Amniotic epithelial cell (primary cell): ENCODE measurements around the gene OOSP2.
"Not testable (repeated sequence)": the region's sequence is repeated elsewhere in the genome, so short reads cannot be mapped to it uniquely, and the experiment has no call there.

Experiments used
- DNase-seq: peaks from one replicate; pipeline ENCODE4 v3.0.0-alpha.2; 2010; ENCODE audit warnings: low read depth

Gene OOSP2, protein sequence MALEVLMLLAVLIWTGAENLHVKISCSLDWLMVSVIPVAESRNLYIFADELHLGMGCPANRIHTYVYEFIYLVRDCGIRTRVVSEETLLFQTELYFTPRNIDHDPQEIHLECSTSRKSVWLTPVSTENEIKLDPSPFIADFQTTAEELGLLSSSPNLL

DNA sequence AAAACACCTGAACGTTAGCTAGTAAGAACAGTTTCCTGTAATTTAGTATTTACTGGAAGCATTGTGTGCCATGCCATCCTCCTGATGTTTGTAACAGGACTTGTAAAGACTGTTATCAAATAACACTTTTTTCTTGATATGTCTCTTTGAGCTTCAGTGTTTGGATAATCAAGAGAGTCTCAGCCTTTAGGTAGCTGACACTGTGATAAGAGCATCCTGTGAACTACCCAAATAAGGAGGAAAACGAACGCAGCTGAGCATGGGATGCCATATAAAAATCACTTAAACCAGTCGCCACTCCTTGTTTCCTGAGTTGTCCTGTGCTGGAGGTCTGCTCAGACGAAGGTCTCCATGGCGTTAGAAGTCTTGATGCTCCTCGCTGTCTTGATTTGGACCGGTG, at the start of gene OOSP2:
Gene OOSP2 (plus strand): TSS at position 301 of the 400 bp plus-strand sequence. CDS start 51 bp downstream, at position 352.
- DNase-seq: no peak

DNA sequence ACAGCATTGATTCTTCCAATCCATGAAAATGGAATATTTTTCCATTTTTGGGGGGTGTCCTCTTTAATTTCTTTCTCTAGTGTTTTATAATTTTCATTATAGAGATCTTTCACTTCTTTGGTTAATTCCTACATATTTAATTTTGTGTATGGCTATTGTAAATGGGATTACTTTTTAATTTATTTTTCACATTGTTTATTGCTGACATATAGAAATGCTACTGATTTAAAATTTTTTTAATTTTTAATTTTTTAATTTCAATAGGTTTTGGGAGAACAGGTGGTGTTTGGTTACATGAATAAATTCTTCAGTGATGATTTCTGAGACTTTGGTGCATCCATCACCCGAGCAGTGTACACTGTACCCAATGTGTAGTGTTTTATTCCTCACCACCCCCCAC, 49.8 kb upstream of the OOSP2 start:
- DNase-seq: no peak

DNA sequence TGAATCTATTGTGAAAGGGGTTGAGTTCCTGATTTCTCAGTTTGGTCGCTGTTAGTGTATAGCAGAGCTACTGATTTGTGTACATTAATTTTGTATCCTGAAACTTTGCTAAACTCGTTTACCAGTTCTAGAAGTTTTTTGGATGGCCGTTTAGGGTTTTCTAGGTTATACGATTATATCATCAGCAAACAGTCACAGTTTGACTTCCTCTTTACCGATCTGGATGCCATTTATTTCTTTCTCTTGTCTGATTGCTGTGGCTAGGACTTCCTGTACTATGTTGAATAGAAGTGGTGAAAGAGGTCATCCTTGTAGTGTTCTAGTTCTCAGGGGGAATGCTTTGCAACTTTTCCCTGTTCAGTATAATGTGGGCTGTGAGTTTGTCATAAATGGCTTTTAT, 47.8 kb upstream of the OOSP2 start:
- DNase-seq: no peak

DNA sequence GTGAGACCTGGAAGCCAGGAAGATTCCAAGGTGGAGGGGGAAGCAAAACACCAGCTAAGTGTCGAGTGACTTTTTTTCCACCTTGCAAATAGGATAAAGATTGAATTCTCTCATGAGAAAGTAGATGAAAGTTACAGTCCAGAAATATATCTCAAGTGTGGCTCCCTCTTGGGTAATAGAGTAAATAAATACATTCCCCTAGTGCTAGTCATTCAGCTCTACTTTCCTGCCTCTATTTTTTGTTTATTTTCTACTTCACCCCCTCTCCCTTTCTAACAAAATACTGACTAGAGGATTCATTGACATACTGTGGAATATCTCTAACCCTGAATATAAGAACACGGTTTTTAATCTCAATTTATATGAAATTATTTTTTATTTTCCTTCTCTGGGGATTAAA, 42.4 kb upstream of the OOSP2 start:
- no peak for DNase-seq

DNA sequence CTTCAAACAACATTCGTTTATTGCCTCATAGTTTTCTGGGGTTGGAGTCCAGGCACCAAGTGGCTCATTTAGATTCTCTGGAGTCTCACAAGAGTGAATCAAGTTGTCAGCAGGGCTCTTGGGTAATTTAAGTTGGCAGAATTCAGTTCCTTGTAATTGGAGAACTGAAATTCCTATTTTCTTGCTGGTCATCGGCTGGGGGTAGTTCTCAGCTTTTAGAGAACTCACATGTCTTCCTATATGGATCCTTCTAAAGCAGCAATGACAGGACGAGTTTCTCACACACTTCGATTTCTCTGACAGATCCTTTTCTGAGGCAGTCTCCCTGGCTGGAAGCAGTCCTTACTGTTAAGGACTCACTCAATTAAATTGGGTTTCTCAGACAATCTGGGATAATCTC, 40.5 kb upstream of the OOSP2 start:
- DNase-seq: no peak

DNA sequence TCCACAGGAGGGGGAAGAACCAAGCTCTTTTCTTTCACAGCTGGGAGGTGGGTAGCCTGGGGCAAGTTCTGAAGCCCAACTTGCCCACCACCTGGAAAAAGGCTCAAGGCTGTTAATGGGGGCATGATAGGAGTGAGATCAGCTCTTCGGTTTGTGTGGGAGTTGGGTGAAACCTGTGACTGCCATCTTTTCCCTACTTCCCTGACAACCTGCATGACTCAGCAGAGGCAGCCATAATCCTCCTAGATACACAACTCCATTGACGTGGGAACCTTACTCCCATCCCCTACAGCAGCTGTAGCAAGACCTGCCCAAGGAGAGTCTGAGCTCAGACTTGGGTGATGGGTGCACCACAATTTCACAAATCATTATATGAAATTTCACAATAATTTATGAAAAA, 36.5 kb upstream of the OOSP2 start:
- DNase-seq: no peak

DNA sequence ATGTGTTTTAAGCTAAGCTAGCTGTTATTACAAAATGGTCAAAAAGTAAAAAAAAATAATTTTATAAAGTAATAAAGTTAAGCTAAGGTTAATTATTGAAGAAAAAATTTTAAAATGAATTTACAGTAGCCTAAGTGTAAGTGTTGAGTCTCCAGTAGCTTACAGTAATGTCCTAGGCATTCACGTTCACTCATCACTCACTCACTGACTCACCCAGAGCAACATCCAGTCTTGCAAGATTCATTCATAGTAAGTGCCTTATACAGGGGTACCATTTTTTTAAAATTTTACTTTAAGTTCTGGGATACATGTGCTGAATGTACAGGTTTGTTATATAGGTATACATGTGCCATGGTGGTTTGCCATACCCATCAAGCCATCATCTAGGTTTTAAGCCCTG, 34.8 kb upstream of the OOSP2 start:
- no peak for DNase-seq

DNA sequence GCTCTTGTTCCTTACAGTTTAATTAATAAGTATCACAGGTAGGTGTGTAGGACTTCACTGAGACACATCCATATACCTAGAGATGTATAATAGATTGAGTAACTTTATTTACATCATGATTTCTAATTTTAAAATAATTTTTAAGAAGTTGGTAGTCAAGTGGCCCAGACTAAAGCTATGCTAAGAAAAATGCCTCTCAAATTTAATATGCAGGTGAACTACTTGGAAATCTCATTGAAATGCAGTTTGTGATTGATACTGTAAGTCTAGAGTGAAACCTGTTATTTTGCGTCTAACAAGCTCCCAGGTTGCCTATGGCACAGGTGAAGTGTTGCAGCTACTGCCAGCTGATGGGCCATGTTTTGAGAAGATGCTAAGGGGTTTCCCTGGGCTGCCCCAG, 23.3 kb upstream of the OOSP2 start, which contains the start of gene OOSP4B:
Gene OOSP4B (plus strand): TSS at position 301 of the 400 bp plus-strand sequence.
- DNase-seq: no peak

DNA sequence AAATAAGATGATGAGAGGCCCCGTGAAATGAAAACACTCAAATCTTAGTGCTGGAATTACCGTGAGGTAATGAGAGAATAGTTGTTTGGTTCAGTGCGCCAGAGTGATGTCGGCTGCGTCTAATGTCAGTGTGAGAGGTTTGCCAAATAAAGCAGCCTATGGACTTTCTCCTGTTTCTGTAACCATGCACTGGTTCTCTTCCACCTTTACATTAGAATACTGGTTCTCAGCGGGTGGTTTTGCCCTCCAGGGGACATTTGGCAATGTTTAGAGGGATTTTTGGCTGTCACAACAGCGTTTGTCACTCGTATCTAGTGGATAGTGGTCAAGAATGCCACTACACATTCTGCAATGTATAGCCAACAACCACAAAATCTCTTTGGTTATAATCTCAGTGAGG, 22.2 kb upstream of the OOSP2 start:
- no peak for DNase-seq

DNA sequence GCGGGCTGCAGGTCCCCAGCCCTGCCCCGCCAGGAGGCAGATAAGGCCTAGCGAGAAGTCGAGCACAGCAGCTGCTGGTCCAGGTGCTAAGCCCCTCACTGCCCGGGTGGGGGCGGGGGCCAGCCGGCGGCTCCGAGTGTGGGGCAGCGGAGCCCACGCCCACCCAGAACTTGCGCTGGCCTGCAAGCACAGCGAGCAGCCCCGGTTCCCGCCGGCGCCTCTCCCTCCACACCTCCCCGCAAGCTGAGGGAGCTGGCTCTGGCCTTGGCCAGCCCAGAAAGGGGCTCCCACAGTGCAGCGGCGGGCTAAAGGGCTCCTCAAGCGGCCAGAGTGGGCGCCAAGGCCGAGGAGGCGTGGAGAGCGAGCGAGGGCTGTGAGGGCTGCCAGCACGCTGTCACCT, 19.8 kb upstream of the OOSP2 start:
- not testable (repeated sequence) for DNase-seq

DNA sequence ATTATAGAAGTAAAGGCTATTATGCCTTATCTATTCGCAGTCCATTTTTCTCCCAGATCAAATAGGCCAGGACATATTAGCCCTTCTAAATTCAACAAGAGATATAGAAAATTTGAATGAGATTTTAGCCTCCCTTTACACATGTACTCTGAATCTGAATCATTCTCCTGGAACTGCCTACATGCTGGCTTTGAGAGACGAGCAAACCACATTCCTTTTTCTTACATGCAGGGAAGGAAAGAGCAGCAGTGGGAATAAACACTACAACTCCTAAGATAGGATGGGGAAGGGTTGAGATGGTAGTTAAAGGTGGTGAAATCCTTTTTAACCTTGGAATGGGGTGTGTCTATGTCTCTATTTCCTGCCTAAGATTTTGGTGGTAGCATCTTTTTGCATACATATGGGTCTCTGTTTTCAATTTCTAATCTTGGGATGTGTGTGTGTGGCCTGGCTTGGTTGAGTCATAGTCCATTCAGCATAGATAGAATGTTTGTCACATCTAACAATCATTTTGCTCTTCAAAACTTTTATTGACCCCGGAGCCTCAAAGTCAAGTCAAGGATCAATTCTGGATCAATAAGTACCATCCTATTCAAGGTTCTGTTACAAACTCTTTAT, 11.1 kb upstream of the OOSP2 start:
- no peak for DNase-seq

DNA sequence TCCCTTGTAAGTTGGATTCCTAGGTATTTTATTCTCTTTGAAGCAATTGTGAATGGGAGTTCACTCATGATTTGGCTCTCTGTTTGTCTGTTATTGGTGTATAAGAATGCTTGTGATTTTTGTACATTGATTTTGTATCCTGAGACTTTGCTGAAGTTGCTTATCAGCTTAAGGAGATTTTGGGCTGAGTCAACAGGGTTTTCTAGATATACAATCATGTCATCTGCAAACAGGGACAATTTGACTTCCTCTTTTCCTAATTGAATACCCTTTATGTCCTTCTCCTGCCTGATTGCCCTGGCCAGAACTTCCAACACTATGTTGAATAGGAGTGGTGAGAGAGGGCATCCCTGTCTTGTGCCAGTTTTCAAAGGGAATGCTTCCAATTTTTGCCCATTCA, 10.2 kb downstream of the OOSP2 start:
- DNase-seq: not testable (repeated sequence)

DNA sequence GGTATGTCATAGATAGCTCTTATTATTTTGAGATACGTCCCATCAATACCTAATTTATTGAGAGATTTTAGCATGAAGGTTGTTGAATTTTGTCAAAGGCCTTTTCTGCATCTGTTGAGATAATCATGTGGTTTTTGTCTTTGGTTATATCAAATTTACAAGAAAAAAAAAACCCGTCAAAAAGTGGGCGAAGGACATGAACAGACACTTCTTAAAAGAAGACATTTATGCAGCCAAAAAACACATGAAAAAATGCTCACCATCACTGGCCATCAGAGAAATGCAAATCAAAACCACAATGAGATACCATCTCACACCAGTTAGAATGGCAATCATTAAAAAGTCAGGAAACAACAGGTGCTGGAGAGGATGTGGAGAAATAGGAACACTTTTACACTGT, 10.6 kb downstream of the OOSP2 start:
- not testable (repeated sequence) for DNase-seq

DNA sequence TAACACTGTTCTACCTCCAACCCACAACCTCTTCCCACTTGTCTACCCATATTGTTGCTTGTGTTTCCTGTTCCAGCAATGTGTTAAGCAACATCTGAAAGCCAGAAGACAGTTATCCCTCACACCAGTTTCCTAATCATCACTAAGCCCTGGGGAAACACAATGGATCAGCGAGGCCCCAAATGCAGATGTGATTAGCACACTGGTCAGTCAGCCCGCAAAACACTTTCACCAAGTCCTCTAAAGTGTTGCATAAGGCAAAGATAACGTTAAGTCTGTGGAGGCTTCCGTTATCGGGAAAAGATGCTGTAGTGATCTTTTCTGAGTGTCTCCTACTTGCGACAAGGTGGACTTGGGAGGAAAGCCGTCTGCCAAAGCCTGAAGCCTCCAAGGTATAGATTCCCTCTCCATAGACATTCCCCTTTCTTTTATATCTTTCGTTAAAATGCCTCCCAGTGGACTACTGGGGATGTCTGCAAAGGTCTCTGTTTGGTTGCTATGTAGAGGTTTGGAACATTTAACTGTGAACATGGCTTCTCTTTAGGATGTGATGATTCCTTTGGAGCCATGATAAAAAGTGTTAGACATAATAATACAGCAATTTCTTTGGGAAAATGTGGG, 16.2 kb downstream of the OOSP2 start, which contains the start of gene MS4A3:
Gene MS4A3 (plus strand): TSS at position 317 of the 621 bp plus-strand sequence. CDS start 4,496 bp downstream, outside the sequence.
- DNase-seq: no peak

DNA sequence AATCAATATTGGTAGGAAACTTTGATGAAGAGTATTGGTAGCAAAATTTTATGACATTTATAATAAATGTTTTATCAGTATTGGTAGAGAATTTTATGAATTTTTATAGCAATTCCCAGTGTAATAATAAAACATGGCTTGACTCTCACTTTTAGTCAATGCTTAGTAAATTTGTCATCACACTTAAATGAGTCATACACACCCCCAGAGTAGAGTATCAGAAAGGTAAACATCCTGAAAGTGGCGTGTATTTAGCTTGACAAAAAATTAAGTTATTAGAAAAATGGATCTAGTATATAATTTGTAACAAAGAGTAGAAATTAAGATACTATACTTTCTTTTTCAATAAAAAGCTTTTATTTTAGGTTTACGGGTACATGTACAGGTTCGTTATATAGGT, 18.8 kb downstream of the OOSP2 start:
- DNase-seq: no peak

DNA sequence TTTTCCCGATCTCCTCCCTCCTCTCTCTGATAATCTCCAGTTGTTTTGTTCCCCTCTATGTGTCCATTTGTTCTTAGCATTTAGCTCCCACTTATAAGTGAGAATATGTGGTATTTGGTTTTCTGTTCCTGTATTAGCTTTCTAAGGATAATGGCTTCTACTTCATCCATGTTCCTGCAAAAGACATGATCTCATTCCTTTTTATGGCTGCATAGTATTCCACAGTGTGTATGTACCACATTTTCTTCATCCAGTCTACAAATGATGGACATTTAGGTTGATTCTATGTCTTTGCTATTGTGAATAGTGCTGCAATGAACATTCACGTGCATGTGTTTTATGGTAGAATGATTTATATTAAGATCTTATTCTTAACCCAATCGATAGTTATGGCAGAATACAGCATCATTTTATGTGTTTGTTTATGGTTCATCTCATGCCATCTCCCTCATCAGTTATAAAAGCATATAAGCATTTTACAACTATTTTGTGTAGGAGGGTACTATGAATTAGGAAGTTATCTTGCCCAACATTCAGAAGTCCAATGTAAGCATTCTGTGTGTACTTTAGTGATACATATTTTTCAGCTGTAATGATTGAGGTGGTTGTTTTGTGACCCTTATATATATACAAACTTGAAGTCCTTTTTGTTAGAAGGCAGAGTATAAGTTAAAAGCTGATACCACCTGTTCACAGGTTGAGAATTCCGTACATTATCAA, 19.5 kb downstream of the OOSP2 start:
- DNase-seq: no peak

DNA sequence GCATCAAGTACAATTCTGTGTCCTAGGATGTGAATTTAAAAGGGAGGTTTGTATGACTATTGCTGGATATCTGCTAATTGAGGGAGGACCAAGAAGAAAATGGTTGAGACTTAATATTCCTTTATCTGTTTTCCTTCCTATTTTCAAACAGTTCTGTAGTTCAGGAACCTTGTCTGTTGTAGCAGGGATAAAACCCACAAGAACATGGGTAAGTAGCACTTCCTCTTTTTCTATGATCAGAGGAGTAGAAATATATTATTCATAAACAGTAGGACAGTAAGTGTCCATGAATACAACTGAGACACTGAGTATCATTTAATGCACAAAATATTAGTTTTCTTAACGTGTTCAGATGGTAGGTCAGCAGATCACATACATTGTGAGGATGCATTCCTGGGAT, 23.9 kb downstream of the OOSP2 start:
- no peak for DNase-seq

DNA sequence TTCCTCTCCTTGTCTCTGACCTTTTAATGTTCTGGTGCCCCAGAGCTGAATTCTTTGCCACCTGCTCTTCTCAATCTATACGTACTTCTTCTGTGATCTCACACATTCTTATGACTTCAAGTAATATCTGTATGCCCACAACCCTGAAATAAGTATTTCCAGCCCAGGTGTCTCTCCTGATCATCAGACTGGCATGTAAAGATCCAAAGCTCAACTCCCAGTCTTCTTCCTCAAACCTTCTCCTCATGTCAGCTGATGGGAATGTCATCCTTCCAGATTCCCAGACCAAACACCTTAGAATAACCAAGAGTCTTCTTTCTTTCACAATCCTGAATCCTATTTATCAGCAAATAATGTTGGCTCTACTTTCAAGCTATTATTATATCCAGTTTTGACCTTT, 25.6 kb downstream of the OOSP2 start:
- DNase-seq: no peak

DNA sequence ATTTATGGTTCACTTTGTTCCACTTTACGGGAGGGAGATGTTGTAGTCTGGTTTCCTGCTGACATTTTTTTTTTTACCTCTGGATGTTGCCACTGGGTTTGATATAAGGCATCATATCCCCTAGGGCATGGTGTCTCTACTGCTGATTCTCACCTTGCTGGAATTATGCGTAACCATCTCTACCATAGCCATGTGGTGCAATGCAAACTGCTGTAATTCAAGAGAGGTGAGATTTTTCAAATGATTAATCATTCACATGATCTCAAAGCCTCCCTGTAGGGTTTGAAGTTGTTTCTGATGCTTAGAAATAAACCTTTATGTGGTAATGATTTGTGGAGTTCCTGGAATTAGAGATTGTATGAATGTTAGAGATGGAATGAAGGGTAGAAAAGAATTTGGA, 29.2 kb downstream of the OOSP2 start:
- no peak for DNase-seq

DNA sequence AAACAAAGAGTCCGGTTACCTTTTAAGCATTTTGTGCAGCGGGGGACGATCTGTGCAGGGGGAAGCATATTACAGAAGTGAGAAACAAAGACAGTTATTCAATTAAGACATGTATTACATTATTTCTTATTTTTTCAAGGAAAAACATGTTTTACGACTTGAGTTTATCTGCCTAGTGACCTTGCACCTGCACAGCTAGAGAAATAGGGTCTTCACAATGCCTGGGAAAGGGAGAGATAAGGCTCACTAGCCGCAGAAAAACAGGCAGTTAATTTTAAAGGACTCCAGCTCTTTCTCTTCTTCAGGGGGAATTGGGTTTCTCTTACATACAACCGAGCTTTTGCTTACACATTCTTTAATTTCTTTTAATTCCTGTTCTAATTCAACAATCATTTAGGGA, 31.4 kb downstream of the OOSP2 start:
- DNase-seq: not testable (repeated sequence)

DNA sequence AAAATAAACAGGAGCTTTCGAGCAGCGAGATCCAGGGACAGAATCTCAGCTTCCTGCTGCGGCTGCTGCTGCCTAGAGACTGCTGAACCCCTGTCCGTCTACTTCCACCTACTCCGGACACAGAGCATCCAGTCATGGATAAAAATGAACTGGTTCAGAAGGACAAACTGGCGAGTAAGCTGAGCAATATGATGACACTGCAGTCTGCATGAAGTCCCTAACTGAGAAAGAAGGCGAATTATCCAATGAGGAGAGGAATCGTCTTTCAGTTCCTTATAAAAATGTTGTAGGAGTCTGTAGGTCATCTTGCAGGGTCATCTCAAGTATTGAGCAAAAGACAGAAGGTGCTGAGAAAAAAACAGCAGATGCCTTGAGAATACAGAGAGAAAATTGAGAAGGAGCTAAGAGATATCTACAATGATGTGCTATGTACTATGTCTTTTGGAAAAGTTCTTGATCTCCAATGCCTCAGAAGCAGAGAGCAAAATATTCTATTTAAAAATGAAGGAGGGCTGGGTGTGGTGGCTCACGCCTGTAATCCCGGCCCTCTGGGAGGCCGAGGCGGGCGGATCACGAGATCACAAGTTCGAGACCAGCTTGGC, 37.1 kb downstream of the OOSP2 start:
- no peak for DNase-seq

DNA sequence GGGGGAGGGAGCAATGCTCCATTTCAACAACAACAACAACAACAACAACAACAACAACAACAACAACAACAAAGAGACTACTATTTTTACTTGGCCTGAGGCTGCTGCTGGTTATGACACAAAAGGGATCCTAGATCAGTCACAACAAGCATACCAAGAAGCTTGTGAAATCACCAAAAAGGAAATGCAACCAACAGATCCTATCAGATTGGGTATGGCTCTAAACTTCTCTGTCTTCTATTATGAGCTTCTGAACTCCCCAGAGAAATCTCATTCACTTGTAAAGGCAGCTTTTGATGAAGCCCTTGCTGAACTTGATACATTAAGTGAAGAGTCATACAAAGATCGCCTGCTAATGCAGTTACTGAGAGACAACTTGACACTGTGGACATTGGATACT, 37.8 kb downstream of the OOSP2 start:
- DNase-seq: no peak

DNA sequence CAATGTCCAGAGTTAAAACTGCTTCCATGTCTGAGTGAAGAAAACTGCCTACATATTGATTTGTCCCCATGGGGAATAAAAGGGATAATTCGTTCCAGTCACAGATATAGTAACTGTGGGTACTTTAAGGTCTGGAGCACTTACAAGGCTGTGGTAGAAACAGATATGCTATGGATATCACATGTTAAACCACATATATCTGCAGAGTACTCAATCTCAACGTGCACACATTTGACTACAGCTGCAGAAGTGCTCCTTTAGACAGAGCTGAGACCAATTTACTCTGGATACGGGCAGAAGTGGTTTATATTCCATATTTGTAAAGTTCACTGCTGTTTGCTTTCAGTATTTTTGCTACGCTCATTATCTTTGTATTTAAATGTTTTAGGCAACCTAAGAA, 38.5 kb downstream of the OOSP2 start:
- no peak for DNase-seq
